Fibroblast of the aortic adventitia (primary cell): ENCODE data around the gene SEC24D. TPM values are rescaled to one million over a fixed set of nuclear protein-coding genes. Genes with fewer than 3 reads are reported as not detected.

Experiments
- DNase-seq: peaks from one replicate; pipeline ENCODE4 v3.0.0-alpha.2; 2010; ENCODE audit warnings: low read depth
- H3K4me3 ChIP-seq: 2 replicates; pipeline ENCODE4 v1.5.1; 2011; ENCODE audit warnings: low read depth, mild to moderate bottlenecking, control low read depth, low read length, moderate library complexity
- total RNA-seq: library from RNA; depleted of rRNA; stranded (reverse); fragments of >200 nt; gene quantifications from 2 replicates; pipeline ENCODE4 v1.2.3, GENCODE V29; 2012; ENCODE audit warnings: low replicate concordance
- TF ChIP-seq, protein P1 (sequence below): IDR thresholded peaks from 2 replicates; pipeline ENCODE4 v1.5.1; 2011; ENCODE audit warnings: mild to moderate bottlenecking, low read length, control low read depth, inconsistent platforms; ENCODE audit not compliant: insufficient read depth

SEC24D gene
- total RNA-seq, 1 donor, result 149 TPM

DNA sequence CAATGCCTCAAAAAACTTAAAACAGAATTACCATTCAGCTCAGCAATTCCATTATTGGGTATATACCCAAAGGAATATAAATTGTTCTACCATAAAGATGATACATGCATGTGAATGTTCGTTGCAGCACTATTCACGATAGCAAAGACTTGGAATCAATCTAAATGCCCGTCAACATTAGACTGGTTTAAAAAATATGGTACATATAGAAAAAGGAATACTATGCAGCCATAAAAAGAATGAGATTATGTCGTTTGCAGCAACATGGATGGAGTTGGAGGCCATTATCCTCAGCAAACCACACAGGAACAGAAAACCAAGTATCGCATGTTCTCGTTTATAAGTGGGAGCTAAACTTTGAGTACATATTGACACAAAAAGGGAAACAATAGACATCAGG is 41.9 kb upstream of the SEC24D start:
- no peak for DNase-seq
- TF ChIP-seq, protein P1, sequence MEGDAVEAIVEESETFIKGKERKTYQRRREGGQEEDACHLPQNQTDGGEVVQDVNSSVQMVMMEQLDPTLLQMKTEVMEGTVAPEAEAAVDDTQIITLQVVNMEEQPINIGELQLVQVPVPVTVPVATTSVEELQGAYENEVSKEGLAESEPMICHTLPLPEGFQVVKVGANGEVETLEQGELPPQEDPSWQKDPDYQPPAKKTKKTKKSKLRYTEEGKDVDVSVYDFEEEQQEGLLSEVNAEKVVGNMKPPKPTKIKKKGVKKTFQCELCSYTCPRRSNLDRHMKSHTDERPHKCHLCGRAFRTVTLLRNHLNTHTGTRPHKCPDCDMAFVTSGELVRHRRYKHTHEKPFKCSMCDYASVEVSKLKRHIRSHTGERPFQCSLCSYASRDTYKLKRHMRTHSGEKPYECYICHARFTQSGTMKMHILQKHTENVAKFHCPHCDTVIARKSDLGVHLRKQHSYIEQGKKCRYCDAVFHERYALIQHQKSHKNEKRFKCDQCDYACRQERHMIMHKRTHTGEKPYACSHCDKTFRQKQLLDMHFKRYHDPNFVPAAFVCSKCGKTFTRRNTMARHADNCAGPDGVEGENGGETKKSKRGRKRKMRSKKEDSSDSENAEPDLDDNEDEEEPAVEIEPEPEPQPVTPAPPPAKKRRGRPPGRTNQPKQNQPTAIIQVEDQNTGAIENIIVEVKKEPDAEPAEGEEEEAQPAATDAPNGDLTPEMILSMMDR, result no peak
- H3K4me3 ChIP-seq, result no peak overlapping the region

DNA sequence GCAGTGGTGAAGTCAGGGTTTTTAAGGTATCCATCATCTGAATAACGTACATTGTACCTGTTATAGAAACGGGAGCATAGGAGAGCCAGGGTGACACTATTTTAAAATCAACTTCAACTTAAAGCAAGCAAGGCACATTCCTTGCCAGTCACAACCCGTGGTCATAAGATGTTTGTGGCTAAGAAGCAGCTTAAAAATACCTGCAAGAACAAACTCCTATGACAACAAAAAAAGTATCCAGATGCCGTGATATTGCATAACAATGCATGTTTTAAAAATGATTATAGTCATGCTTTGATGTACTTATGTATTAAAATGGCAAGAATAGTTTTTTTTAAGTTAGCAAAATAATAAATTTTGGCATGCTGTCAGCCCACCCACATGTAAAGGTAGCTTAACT is 36.3 kb upstream of the SEC24D start:
- H3K4me3 ChIP-seq, result no peak overlapping the region
- DNase-seq, result no peak
- TF ChIP-seq, protein P1, result no peak

GRCh38 chr4:118869808-118870342 is 33.9 kb upstream of the SEC24D start:
- no peak overlapping the region for H3K4me3 ChIP-seq
- TF ChIP-seq, protein P1, result no peak
- DNase-seq, result peak; percentile 51

- peak; percentile 82 for DNase-seq
- TF ChIP-seq, protein P1, result no peak
- no peak overlapping the region for H3K4me3 ChIP-seq
Observed at GRCh38 chr4:118867311-118868067, 31.6 kb upstream of the SEC24D start.

GRCh38 chr4:118866442-118866841 is 30.5 kb upstream of the SEC24D start:
- TF ChIP-seq, protein P1, result no peak
- no peak for DNase-seq
- no peak overlapping the region for H3K4me3 ChIP-seq

DNA sequence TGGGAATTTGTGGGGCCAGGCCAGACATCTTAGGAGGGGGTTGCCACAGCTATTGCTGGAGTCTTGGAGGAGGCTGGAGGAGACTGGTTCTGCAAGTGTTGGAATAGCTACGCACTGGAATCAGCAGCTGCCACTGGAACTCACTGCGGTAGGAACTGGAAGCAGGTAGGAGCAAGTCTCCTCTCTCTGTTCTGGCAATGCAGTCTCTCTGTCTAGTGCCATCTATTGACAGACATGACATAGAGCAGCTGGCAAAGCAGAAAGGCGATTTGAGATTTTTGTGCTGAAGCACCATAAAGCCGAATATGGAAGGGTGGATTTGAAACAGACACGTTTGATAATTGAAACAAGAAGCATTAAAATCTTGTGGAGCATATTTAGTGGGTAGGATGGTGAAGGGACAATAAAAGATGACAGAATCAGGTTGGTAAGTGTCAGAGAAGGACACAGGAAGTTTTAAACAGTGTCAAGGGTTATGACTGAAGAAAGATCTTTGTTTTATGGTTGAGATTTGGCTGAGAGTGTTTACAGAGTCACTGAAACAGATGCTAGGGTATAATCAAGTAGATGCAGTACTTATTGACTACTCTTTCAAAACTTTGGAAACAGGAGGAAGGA is 29.3 kb upstream of the SEC24D start:
- TF ChIP-seq, protein P1, result peak; percentile 66
- DNase-seq, result peak; percentile 56
- H3K4me3 ChIP-seq, result no peak overlapping the region
